ENCODE results near the gene POLR2I.
A peak's percentile ranks its signal among the peaks of the same experiment; 100 is the strongest.

Gene POLR2I

GRCh38 chr19:36114721-36115452 lies at the start of gene POLR2I:
POLR2I (minus strand) TSS chr19:36114875; CDS start chr19:36114856, 19 bp downstream.
- Mint-ChIP-seq H3K4me1 (ENCODE audit: low read depth) (peaks cover 41% of the 10 kb centered on the region), H3K27ac (peak within 1 kb of the TSS; percentile 97), H3K36me3 (ENCODE audit: low read depth) (peaks cover 86% of the 10 kb centered on the region), H3K4me3 (peak within 1 kb of the TSS; percentile 98), H3K27me3 (no peaks in the 10 kb centered on the region), H3K9me3 (no peaks in the 10 kb centered on the region)
- DNase-seq = peak; percentile 97

GRCh38 chr19:36163813-36164212 lies 49.1 kb upstream of the POLR2I start:
- Mint-ChIP-seq H3K4me3 (no peak overlapping the region), H3K36me3 (ENCODE audit: low read depth) (peaks cover 3% of the 10 kb centered on the region), H3K27ac (no peak overlapping the region), H3K27me3 (no peaks in the 10 kb centered on the region), H3K4me1 (ENCODE audit: low read depth) (no peaks in the 10 kb centered on the region), H3K9me3 (no peaks in the 10 kb centered on the region)
- no peak for DNase-seq

GRCh38 chr19:36160821-36161596 lies 46.3 kb upstream of the POLR2I start:
- DNase-seq = no peak
- Mint-ChIP-seq H3K27ac (no peak overlapping the region), H3K9me3 (no peaks in the 10 kb centered on the region), H3K36me3 (ENCODE audit: low read depth) (peaks cover 3% of the 10 kb centered on the region), H3K27me3 (no peaks in the 10 kb centered on the region), H3K4me3 (no peak overlapping the region), H3K4me1 (ENCODE audit: low read depth) (no peaks in the 10 kb centered on the region)

GRCh38 chr19:36153126-36153525 lies 38.5 kb upstream of the POLR2I start:
- Mint-ChIP-seq H3K9me3 (no peaks in the 10 kb centered on the region), H3K27ac (no peak overlapping the region), H3K27me3 (no peaks in the 10 kb centered on the region), H3K4me1 (ENCODE audit: low read depth) (peaks cover 3% of the 10 kb centered on the region), H3K4me3 (no peak overlapping the region), H3K36me3 (ENCODE audit: low read depth) (peaks cover 39% of the 10 kb centered on the region)
- DNase-seq = no peak

- peaks cover 3% of the 10 kb centered on the region for H3K4me1 Mint-ChIP-seq (ENCODE audit: low read depth)
- H3K27ac Mint-ChIP-seq = no peak within 1 kb of the TSS
- no peak within 1 kb of the TSS for H3K4me3 Mint-ChIP-seq
- H3K36me3 Mint-ChIP-seq (ENCODE audit: low read depth) = peaks cover 45% of the 10 kb centered on the region
- no peaks in the 10 kb centered on the region for H3K9me3 Mint-ChIP-seq
- no peak for DNase-seq
- H3K27me3 Mint-ChIP-seq = no peaks in the 10 kb centered on the region
Measured at GRCh38 chr19:36152352-36153091, 37.8 kb upstream of the POLR2I start, which contains the start of gene COX7A1. COX7A1 (minus strand) TSS chr19:36152447; CDS start chr19:36152407, 40 bp downstream.

- Mint-ChIP-seq H3K4me1 (ENCODE audit: low read depth) (peaks cover 3% of the 10 kb centered on the region), H3K27me3 (no peaks in the 10 kb centered on the region), H3K9me3 (no peaks in the 10 kb centered on the region), H3K4me3 (no peak overlapping the region), H3K27ac (no peak overlapping the region), H3K36me3 (ENCODE audit: low read depth) (peaks cover 50% of the 10 kb centered on the region)
- DNase-seq = no peak
Measured at GRCh38 chr19:36152019-36152351, 37.3 kb upstream of the POLR2I start.

- Mint-ChIP-seq H3K4me1 (ENCODE audit: low read depth) (peaks cover 3% of the 10 kb centered on the region), H3K27ac (no peak overlapping the region), H3K36me3 (ENCODE audit: low read depth) (peaks cover 57% of the 10 kb centered on the region), H3K4me3 (no peak overlapping the region), H3K9me3 (no peaks in the 10 kb centered on the region), H3K27me3 (no peaks in the 10 kb centered on the region)
- no peak for DNase-seq
Measured at GRCh38 chr19:36151144-36152018, 36.7 kb upstream of the POLR2I start.

GRCh38 chr19:36150586-36150985 lies 35.9 kb upstream of the POLR2I start:
- no peaks in the 10 kb centered on the region for H3K27me3 Mint-ChIP-seq
- H3K9me3 Mint-ChIP-seq = no peaks in the 10 kb centered on the region
- no peak overlapping the region for H3K27ac Mint-ChIP-seq
- H3K4me1 Mint-ChIP-seq (ENCODE audit: low read depth) = peaks cover 3% of the 10 kb centered on the region
- H3K4me3 Mint-ChIP-seq = no peak overlapping the region
- no peak for DNase-seq
- H3K36me3 Mint-ChIP-seq (ENCODE audit: low read depth) = peaks cover 64% of the 10 kb centered on the region

GRCh38 chr19:36149673-36150406 lies 35.2 kb upstream of the POLR2I start:
- no peak overlapping the region for H3K27ac Mint-ChIP-seq
- H3K9me3 Mint-ChIP-seq = no peaks in the 10 kb centered on the region
- H3K4me3 Mint-ChIP-seq = no peak overlapping the region
- H3K36me3 Mint-ChIP-seq (ENCODE audit: low read depth) = peaks cover 72% of the 10 kb centered on the region
- DNase-seq = no peak
- peaks cover 3% of the 10 kb centered on the region for H3K4me1 Mint-ChIP-seq (ENCODE audit: low read depth)
- H3K27me3 Mint-ChIP-seq = no peaks in the 10 kb centered on the region

GRCh38 chr19:36144624-36145023 lies 29.9 kb upstream of the POLR2I start:
- Mint-ChIP-seq H3K36me3 (ENCODE audit: low read depth) (peaks cover 83% of the 10 kb centered on the region), H3K27me3 (no peaks in the 10 kb centered on the region), H3K27ac (no peak overlapping the region), H3K4me3 (no peak overlapping the region), H3K4me1 (ENCODE audit: low read depth) (peaks cover 15% of the 10 kb centered on the region), H3K9me3 (no peaks in the 10 kb centered on the region)
- DNase-seq = no peak

- Mint-ChIP-seq H3K27ac (no peak overlapping the region), H3K36me3 (ENCODE audit: low read depth) (peaks cover 64% of the 10 kb centered on the region), H3K4me3 (no peak overlapping the region), H3K27me3 (no peaks in the 10 kb centered on the region), H3K4me1 (ENCODE audit: low read depth) (peaks cover 15% of the 10 kb centered on the region), H3K9me3 (no peaks in the 10 kb centered on the region)
- no peak for DNase-seq
Measured at GRCh38 chr19:36142496-36142895, 27.8 kb upstream of the POLR2I start.

- H3K36me3 Mint-ChIP-seq (ENCODE audit: low read depth) = peaks cover 59% of the 10 kb centered on the region
- no peak for DNase-seq
- H3K27me3 Mint-ChIP-seq = no peaks in the 10 kb centered on the region
- H3K27ac Mint-ChIP-seq = peak overlapping the region; percentile 90
- peaks cover 16% of the 10 kb centered on the region for H3K4me1 Mint-ChIP-seq (ENCODE audit: low read depth)
- H3K4me3 Mint-ChIP-seq = peak overlapping the region; percentile 92
- H3K9me3 Mint-ChIP-seq = no peaks in the 10 kb centered on the region
Measured at GRCh38 chr19:36142046-36142445, 27.4 kb upstream of the POLR2I start.

- peak; percentile 98 for DNase-seq
- peak overlapping the region; percentile 92 for H3K4me3 Mint-ChIP-seq
- peaks cover 51% of the 10 kb centered on the region for H3K36me3 Mint-ChIP-seq (ENCODE audit: low read depth)
- H3K27me3 Mint-ChIP-seq = no peaks in the 10 kb centered on the region
- peak overlapping the region; percentile 90 for H3K27ac Mint-ChIP-seq
- no peaks in the 10 kb centered on the region for H3K9me3 Mint-ChIP-seq
- H3K4me1 Mint-ChIP-seq (ENCODE audit: low read depth) = peaks cover 22% of the 10 kb centered on the region
Measured at GRCh38 chr19:36141039-36141927, 26.6 kb upstream of the POLR2I start.

All from activated T-cell treated with anti-CD3 and anti-CD28 coated beads, Interleukin-2, amount 50 U/mL, for 24 hours (primary cell).